ENCODE data around the gene FBXW4.

GRCh38 chr10:101579516-101579870, 115.5 kb downstream of the FBXW4 start:
- TF ChIP-seq POLR2AphosphoS5 (IDR thresholded peaks at IDR 0.05) = no peak
- no peak for TF ChIP-seq CTCF (IDR thresholded peaks at IDR 0.05)

Data from stomach (tissue), 4 donors.